Chondrocyte (in vitro differentiated cells): ENCODE measurements around the gene MLLT1. TPM values are rescaled to one million over a fixed set of nuclear protein-coding genes. Genes with fewer than 3 reads are reported as not detected.
"Not testable (repeated sequence)": the region's sequence is repeated elsewhere in the genome, so short reads cannot be mapped to it uniquely, and the experiment has no call there.

Experiments
- DNase-seq: peaks from one replicate; pipeline ENCODE4 v3.0.0; 2021; ENCODE audit warnings: mixed read lengths, low spot score
- H3K27ac Mint-ChIP-seq: one replicate; pipeline ENCODE4 v1.8.0; 2021; ENCODE audit warnings: mild to moderate bottlenecking, moderate library complexity, mixed read lengths; ENCODE audit not compliant: unreplicated experiment
- H3K27me3 Mint-ChIP-seq: 2 replicates; pipeline ENCODE4 v1.8.0; 2021; ENCODE audit warnings: low read depth, mixed read lengths
- H3K36me3 Mint-ChIP-seq: 2 replicates; pipeline ENCODE4 v1.8.0; 2021; ENCODE audit warnings: low read depth, mixed read lengths
- H3K4me1 Mint-ChIP-seq: 2 replicates; pipeline ENCODE4 v1.8.0; 2021; ENCODE audit warnings: low read depth, mild to moderate bottlenecking, mixed read lengths
- H3K4me3 Mint-ChIP-seq: one replicate; pipeline ENCODE4 v1.8.0; 2021; ENCODE audit warnings: mild to moderate bottlenecking, moderate library complexity, mixed read lengths; ENCODE audit not compliant: unreplicated experiment
- H3K9me3 Mint-ChIP-seq: 2 replicates; pipeline ENCODE4 v1.8.0; 2021; ENCODE audit warnings: low read depth, mixed read lengths
- total RNA-seq: library from RNA; stranded (reverse); gene quantifications from 3 replicates; pipeline ENCODE4 v1.2.1, GENCODE V29; 2021
- TF ChIP-seq, protein P1 (sequence below): fragments of 200-600 bp; sonication (generic); IDR thresholded peaks from 2 replicates; pipeline ENCODE4 v1.5.0; 2021; ENCODE audit warnings: antibody characterized with exemption, mild to moderate bottlenecking, moderate library complexity

Gene MLLT1
- total RNA-seq, 1 donor from 2014 or later, result 60.9 TPM

- DNase-seq, result no peak
- no peaks in the 10 kb centered on the region for H3K4me1 Mint-ChIP-seq
- no peak overlapping the region for H3K4me3 Mint-ChIP-seq
- H3K27me3 Mint-ChIP-seq, result peaks cover 5% of the 10 kb centered on the region
- TF ChIP-seq, protein P1, sequence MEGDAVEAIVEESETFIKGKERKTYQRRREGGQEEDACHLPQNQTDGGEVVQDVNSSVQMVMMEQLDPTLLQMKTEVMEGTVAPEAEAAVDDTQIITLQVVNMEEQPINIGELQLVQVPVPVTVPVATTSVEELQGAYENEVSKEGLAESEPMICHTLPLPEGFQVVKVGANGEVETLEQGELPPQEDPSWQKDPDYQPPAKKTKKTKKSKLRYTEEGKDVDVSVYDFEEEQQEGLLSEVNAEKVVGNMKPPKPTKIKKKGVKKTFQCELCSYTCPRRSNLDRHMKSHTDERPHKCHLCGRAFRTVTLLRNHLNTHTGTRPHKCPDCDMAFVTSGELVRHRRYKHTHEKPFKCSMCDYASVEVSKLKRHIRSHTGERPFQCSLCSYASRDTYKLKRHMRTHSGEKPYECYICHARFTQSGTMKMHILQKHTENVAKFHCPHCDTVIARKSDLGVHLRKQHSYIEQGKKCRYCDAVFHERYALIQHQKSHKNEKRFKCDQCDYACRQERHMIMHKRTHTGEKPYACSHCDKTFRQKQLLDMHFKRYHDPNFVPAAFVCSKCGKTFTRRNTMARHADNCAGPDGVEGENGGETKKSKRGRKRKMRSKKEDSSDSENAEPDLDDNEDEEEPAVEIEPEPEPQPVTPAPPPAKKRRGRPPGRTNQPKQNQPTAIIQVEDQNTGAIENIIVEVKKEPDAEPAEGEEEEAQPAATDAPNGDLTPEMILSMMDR, result no peak
- H3K9me3 Mint-ChIP-seq, result peaks cover 10% of the 10 kb centered on the region
- H3K27ac Mint-ChIP-seq, result no peak overlapping the region
- peaks cover 6% of the 10 kb centered on the region for H3K36me3 Mint-ChIP-seq
These were observed 17.4 kb upstream of the MLLT1 start for GRCh38 chr19:6297202-6297601.

GRCh38 chr19:6292006-6292405 is 12.2 kb upstream of the MLLT1 start:
- H3K9me3 Mint-ChIP-seq, result peaks cover 29% of the 10 kb centered on the region
- no peak for DNase-seq

DNA sequence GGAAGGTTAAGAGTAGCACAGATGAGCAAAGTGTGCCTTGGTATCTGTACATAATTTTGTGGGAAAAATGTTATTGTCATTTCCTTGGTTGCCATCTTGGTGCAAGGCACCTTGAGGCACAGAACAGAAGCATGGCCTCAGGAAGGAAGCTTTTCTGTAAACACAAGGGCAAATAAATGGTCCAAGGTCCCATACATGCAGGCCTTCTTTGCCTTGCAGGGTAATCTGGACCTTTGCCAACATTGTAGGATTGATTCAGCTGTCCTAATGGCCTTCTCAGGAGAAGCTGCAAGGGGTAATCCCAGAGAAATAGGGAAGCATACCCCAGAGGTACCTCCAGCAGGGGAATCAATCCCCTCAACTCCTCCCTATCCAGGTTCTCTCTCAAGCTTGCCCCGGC is 9.0 kb upstream of the MLLT1 start:
- TF ChIP-seq, protein P1, result no peak
- H3K36me3 Mint-ChIP-seq, result peaks cover 9% of the 10 kb centered on the region
- no peak for DNase-seq
- no peak overlapping the region for H3K4me3 Mint-ChIP-seq
- peaks cover 26% of the 10 kb centered on the region for H3K9me3 Mint-ChIP-seq
- H3K27me3 Mint-ChIP-seq, result no peaks in the 10 kb centered on the region
- no peaks in the 10 kb centered on the region for H3K4me1 Mint-ChIP-seq
- no peak overlapping the region for H3K27ac Mint-ChIP-seq

More at GRCh38 chr19:6292006-6292405, 12.2 kb upstream of the MLLT1 start:
- Mint-ChIP-seq H3K4me3 (no peak overlapping the region), H3K27me3 (no peaks in the 10 kb centered on the region), H3K27ac (no peak overlapping the region), H3K36me3 (peaks cover 11% of the 10 kb centered on the region), H3K4me1 (no peaks in the 10 kb centered on the region)
- TF ChIP-seq, protein P1, result no peak

DNA sequence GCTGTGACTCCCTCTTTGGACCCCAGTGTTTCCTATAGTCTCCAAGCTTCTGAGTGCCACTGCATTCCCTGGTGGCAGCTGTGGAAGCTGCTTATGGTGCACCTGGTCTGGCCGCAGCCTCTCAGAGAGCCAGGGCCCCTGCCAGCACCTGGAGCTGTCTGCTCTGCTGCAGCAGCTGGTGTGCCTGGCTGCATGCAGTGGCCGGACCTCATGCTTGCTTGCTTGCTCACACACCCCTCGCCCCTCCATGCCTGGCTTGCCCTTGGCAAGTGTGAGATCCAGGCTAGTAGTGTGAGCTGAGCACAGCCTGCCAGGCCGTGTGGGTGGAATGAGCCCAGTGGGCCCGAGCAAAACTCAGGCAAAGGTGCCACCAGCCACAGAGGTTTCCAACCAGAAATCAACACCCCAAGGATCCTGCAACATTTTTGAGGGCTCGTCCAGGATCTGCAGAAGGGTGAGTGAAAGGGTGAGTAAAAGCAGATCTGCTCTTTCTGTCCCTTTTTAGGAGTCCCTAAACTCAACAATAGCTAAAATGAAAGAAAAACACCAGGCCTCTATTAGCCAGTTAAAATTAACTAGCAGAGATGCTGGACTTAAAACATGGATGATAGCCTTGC is 7.6 kb upstream of the MLLT1 start:
- H3K4me3 Mint-ChIP-seq, result no peak overlapping the region
- no peak overlapping the region for H3K27ac Mint-ChIP-seq
- peaks cover 21% of the 10 kb centered on the region for H3K9me3 Mint-ChIP-seq
- H3K36me3 Mint-ChIP-seq, result peaks cover 5% of the 10 kb centered on the region
- DNase-seq, result no peak
- TF ChIP-seq, protein P1, result no peak
- H3K27me3 Mint-ChIP-seq, result no peaks in the 10 kb centered on the region
- no peaks in the 10 kb centered on the region for H3K4me1 Mint-ChIP-seq

GRCh38 chr19:6286676-6287075 is 6.9 kb upstream of the MLLT1 start:
- Mint-ChIP-seq H3K27me3 (no peaks in the 10 kb centered on the region), H3K4me1 (no peaks in the 10 kb centered on the region), H3K36me3 (peaks cover 4% of the 10 kb centered on the region)

DNA sequence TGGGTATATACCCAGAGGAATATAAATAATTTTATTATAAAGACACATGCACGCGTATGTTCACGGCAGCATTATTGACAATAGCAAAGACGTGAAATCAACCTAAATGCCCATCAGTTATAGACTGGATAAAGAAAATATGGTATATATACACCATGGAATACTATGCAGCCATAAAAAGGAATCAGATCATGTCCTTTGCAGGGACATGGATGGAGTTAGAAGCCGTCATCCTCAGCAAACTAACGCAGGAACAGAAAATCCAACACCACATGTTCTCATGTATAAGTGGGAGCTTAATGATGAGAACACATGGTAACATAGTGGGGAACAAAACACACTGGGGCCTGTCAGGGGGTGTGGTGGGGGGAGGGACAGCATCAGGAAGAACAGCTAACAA is 2.6 kb upstream of the MLLT1 start:
- not testable (repeated sequence) for H3K4me3 Mint-ChIP-seq, H3K36me3 Mint-ChIP-seq, H3K27me3 Mint-ChIP-seq, H3K9me3 Mint-ChIP-seq, DNase-seq, H3K27ac Mint-ChIP-seq
- peaks cover 17% of the 10 kb centered on the region for H3K4me1 Mint-ChIP-seq

More at GRCh38 chr19:6286676-6287075, 6.9 kb upstream of the MLLT1 start:
- TF ChIP-seq, protein P1, result no peak
- Mint-ChIP-seq H3K9me3 (peaks cover 14% of the 10 kb centered on the region), H3K27ac (no peak overlapping the region), H3K4me3 (no peak overlapping the region)
- no peak for DNase-seq
